Heart left ventricle (tissue), 16 donors: ENCODE measurements around the gene PKD1. TPM values are rescaled to one million over a fixed set of nuclear protein-coding genes. Genes with fewer than 3 reads are reported as not detected.

Source experiments
- ATAC-seq, 4 donors: fragments of 200-7000 bp; cut with Tn5 transposase; one replicate each; pipeline ENCODE4 v1.9.1; 2020 to 2022; ENCODE audit warnings: moderate library complexity in 4 of 4, mild to moderate bottlenecking in 3 of 4, moderate number of reproducible peaks in 1 of 4
- DNase-seq, 5 donors: peaks; one replicate each; pipeline ENCODE4 v3.0.0-alpha.2; 2020
- H3K27ac ChIP-seq, 12 donors: fragments of 200-600 bp; sonication (generic) in 4 of 12; one replicate each; pipeline versions ENCODE4 v1.5.0 to v1.8.0; 2016 to 2022; ENCODE audit warnings: mild to moderate bottlenecking in 2 of 12
- H3K27me3 ChIP-seq, 9 donors: fragments of 200-600 bp; sonication (generic) in 2 of 9; one replicate each; pipeline versions ENCODE4 v1.5.1 to v1.8.0; 2016 to 2022; ENCODE audit warnings: mild to moderate bottlenecking in 3 of 9
- H3K36me3 ChIP-seq, 9 donors: fragments of 200-600 bp; sonication (generic) in 2 of 9; one replicate each; pipeline versions ENCODE4 v1.5.0 to v1.8.0; 2018 to 2022; ENCODE audit warnings: mild to moderate bottlenecking in 2 of 9
- H3K4me1 ChIP-seq, 12 donors: fragments of 200-600 bp; sonication (generic) in 4 of 12; one replicate each; pipeline versions ENCODE4 v1.5.0 to v1.8.0; 2016 to 2022; ENCODE audit warnings: mild to moderate bottlenecking in 3 of 12
- H3K4me3 ChIP-seq, 12 donors: fragments of 200-600 bp; sonication (generic) in 4 of 12; one replicate each; pipeline versions ENCODE4 v1.5.0 to v1.8.0; 2017 to 2022; ENCODE audit warnings: mild to moderate bottlenecking in 9 of 12, moderate library complexity in 4 of 12
- H3K9me3 ChIP-seq, 12 donors: fragments of 200-600 bp; sonication (generic) in 4 of 12; one replicate each; pipeline versions ENCODE4 v1.5.0 to v1.8.0; 2016 to 2022; ENCODE audit warnings: mild to moderate bottlenecking in 1 of 12
- POLR2A ChIP-seq, 2 donors: fragments of 450-650 bp; IDR thresholded peaks; one replicate each; pipeline ENCODE4 v1.6.1; 2017; ENCODE audit warnings: antibody characterized with exemption in 2 of 2, mild to moderate bottlenecking in 2 of 2, moderate library complexity in 2 of 2
- WGBS, 4 donors: extraction: QIAGEN DNeasy Blood & Tissue Kit in 2 of 4; methylation state at CpG; one replicate each; pipeline versions ENCODE4 v1.1.5 to v1.1.7; 2013 to 2018; 5-methylcytosine and 5-hydroxymethylcytosine counted together
- intact Hi-C, 10 donors: fragments of 100-400 bp; cut with DNase I; formaldehyde crosslinking; loops; one replicate each; pipeline versions ENCODE4 v1.11.1 to v1.14.2; 2022
- polyA plus RNA-seq, 2 donors: library from polyadenylated mRNA; stranded (reverse); fragments of 200-250 nt; gene quantifications; one replicate each; pipeline ENCODE4 v1.2.3, GENCODE V29; 2013
- total RNA-seq, 9 donors: library from RNA; depleted of rRNA in 2 of 9; stranded (reverse); fragments of >200 nt in 2 of 9; fragmentation: NEBNext Ultra II Directional in 3 of 9; extraction: Animal tissue kit (Norgen Biotek cat#: 25700) in 3 of 9; gene quantifications; one replicate each; pipeline versions ENCODE4 v1.1.0 to v1.2.4, GENCODE V29; 2016 to 2023
- TF ChIP-seq, protein P1 (sequence below), 12 donors: fragments of 200-600 bp; sonication (generic) in 4 of 12; IDR thresholded peaks; one replicate each; pipeline versions ENCODE4 v1.5.0 to v1.8.0; 2018 to 2022; ENCODE audit warnings: antibody characterized with exemption in 12 of 12, mild to moderate bottlenecking in 5 of 12
- donor health status: ischemic (EF 13 %, LVEDD 7.1; RV severe dilation, severe dysfunction).
- donor health status: healthy with polysubstance abuse.
- donor health status: DM: no; HTN: yes; CAD: no.
- donor health status: DM: no; HTN: no; CAD: no.
- donor health status: ischemic (EF 25% LVEDD 6.9; RV normal size, moderate dysfunction).
- donor health status: ischemic (EF 25% LVEDD 5.7; RV mildly dilated, moderate dysfunction).
- donor health status: healthy.
- donor health status: DM: yes; HTN: yes; CAD: no.
- donor health status: ischemic (EF 35%, LVEDD 5.7; RV mildly dilated, moderate dysfunction).
- donor health status: nonischemic (EF 11% LVEDD 7.7; RV severe dilation, severe dysfunction).
- donor health status: DM: yes; HTN: yes; CAD: no.
- donor health status: PGD.
- donor health status: ischemic (EF 29% LVEDD 5.4; RV normal size, mild dysfunction).
- donor health status: nonischemic (EF 23%, LVEDD 6.1; RV moderate dilation, normal function).

Gene PKD1
- total and polyA plus RNA-seq, 11 donors, result 64.9 to 441 (median 105) TPM

DNA sequence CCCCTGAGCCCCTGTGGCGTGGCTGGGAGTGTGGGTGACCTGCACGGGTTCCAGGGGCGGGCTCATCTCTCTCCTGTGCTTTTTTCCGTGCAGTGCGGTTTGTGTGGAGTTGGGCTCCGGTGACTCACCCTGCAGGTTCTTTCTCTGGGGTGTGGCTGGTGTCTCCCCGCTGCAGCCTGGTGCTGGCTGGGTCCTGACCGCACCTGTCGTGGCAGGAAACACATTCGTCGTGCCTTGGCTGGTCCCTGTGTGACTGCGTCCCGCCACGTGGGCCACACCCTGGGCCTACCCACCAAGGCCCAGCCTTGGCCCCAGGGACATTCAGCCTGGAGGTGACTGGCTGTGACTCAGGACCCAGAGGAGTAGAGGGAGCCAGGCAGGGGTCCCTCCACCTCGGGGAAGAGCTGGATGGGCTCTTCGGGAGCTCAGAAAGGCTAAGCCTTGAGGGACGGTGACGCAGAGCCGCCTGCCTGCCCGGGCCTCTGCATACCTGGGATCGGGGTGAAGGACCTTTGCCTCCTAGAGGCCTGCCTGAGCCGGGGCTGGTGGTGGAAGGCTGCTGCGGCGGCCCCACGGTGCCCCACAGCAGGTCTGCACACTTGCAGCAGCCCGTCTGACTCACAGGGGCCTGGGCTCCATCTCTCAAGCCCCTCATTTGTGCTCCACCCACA, 27.6 kb upstream of the PKD1 start:
- intact Hi-C loops, result loop anchor here in 2 of 10 donors (5.0 to 10.0 kb wide), 2 partner anchors 39 to 261 kb away; partner anchors contain the start of gene CCNF (in 1 of the 2)

DNA sequence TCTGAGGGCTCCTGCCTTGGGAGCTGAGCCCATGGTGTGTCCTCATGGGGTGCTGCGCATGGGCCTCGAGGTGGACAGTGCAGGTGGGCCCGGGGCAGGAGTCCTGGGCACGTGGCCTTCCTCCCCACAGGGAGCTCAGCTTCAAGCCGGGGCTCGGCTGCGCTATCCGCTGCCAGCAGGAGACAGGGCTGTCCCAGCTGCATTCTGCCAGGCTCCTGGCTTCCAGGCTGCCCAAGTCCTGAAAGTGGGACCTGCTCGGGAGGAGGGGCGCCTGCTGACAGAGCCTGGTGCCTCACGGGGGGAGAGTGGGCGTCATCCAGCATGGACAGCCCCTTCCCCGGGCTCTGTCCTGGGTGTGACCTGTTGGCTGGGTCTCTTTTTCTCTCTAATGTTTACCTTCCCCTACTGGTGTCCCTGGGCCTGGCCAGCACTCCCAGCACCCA, 27.0 kb upstream of the PKD1 start:
- Histone ChIP-seq H3K27ac (no peak overlapping the region), H3K27me3 (no peaks in the 10 kb centered on the region), H3K4me1 (peaks cover 0 to 39% (median 15%) of the 10 kb centered on the region in 12 donors), H3K4me3 (no peak overlapping the region), H3K36me3 (peaks cover 0 to 20% (median 8%) of the 10 kb centered on the region in 9 donors), H3K9me3 (no peaks in the 10 kb centered on the region)
- ATAC-seq (no peak), DNase-seq (no peak)
- intact Hi-C loops, result loop anchor here in 2 of 10 donors (5.0 to 10.0 kb wide), 2 partner anchors 40 to 262 kb away; partner anchors contain the start of gene CCNF (in 1 of the 2)
- TF ChIP-seq, protein P1, sequence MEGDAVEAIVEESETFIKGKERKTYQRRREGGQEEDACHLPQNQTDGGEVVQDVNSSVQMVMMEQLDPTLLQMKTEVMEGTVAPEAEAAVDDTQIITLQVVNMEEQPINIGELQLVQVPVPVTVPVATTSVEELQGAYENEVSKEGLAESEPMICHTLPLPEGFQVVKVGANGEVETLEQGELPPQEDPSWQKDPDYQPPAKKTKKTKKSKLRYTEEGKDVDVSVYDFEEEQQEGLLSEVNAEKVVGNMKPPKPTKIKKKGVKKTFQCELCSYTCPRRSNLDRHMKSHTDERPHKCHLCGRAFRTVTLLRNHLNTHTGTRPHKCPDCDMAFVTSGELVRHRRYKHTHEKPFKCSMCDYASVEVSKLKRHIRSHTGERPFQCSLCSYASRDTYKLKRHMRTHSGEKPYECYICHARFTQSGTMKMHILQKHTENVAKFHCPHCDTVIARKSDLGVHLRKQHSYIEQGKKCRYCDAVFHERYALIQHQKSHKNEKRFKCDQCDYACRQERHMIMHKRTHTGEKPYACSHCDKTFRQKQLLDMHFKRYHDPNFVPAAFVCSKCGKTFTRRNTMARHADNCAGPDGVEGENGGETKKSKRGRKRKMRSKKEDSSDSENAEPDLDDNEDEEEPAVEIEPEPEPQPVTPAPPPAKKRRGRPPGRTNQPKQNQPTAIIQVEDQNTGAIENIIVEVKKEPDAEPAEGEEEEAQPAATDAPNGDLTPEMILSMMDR (IDR thresholded peaks at IDR 0.05), result no peak
- WGBS, 4 donors, result 83 to 93% (median 91%) methylated on average over 6 to 13 of the region's 13 CpGs

More for the DNA sequence above, 27.6 kb upstream of the PKD1 start:
- no peaks in the 10 kb centered on the region for H3K27me3 ChIP-seq
- DNase-seq (no peak), ATAC-seq (no peak)
- H3K4me1 ChIP-seq, result peaks cover 0 to 32% (median 11%) of the 10 kb centered on the region in 12 donors
- 93 to 100% (median 96%) methylated on average over 11 to 26 of the region's 26 CpGs for WGBS, 4 donors
- H3K9me3 ChIP-seq, result no peaks in the 10 kb centered on the region
- H3K4me3 ChIP-seq, result no peak overlapping the region
- no peak for TF ChIP-seq POLR2A (IDR thresholded peaks at IDR 0.05)
- TF ChIP-seq, protein P1 (IDR thresholded peaks at IDR 0.05), result no peak
- H3K27ac ChIP-seq, result no peak overlapping the region
- H3K36me3 ChIP-seq, result peaks cover 0 to 26% (median 12%) of the 10 kb centered on the region in 9 donors

DNA sequence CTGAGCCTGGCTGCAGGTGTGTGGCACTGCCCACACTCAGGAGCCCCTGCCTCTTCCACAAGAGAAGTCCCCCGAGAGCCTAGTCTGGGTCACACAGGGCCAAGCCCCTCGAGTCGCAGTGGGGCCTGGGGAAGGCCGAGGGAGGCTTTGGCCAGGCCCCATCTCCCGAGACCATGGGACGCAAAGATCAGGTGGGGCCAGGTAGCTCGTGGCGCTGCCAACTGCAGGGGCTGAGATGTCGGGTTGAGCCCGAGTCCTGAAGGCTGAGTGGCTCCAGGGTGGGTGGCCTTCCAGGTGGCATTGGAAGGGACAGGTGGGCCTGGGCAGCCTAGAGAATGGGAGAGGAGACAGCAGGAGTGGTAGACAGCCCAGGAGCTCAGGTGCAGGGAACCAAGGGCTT, 26.2 kb upstream of the PKD1 start:
- no peak for DNase-seq
- H3K27me3 ChIP-seq, result no peaks in the 10 kb centered on the region
- H3K4me1 ChIP-seq, result peaks cover 4 to 47% (median 22%) of the 10 kb centered on the region in 12 donors
- no peaks in the 10 kb centered on the region for H3K9me3 ChIP-seq
- peaks cover 0 to 13% (median 6%) of the 10 kb centered on the region in 9 donors for H3K36me3 ChIP-seq
- intact Hi-C loops, result loop anchor here in 2 of 10 donors (5.0 to 10.0 kb wide), 2 partner anchors 40 to 263 kb away; partner anchors contain the start of gene CCNF (in 1 of the 2)
- H3K4me3 ChIP-seq, result no peak overlapping the region
- H3K27ac ChIP-seq, result peak overlapping the region in 5 of 12 donors; percentile 5 to 90 (median 27)
- ATAC-seq, result no peak
- TF ChIP-seq, protein P1 (IDR thresholded peaks at IDR 0.05), result no peak
- TF ChIP-seq POLR2A (IDR thresholded peaks at IDR 0.05), result no peak
- WGBS, 4 donors, result 93 to 95% (median 95%) methylated on average over 5 to 10 of the region's 10 CpGs

DNA sequence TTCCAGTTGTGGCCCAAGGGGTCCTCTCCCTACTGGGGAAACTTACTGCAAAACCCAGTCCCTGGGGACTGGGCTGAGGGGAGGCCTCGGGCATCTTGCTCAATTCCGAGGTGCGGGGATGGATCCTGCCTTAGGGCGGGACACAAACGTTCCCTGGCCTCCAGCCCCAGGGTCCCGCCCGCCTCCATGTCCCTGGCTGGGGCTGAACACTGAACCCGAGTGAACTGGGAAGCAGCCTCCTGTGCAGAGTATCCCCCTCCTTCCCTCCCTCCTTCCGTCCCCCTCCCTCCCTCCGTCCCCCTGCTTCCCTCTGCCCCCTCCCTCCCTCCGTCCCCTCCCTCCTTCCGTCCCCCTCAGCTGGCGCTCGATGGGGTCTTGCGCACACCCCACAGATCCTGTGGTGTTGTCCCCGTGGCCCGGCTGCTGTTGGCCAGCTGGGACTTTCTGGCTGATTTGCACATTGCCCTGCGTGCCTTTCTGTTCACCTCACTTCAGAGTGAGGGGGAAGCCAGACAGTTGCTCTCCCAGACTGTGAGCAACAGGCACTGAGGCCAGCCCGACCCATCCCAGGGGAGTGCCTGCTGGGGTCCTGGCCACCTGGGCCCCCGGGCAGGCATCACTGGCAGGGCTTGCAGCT, 25.3 kb upstream of the PKD1 start:
- Histone ChIP-seq H3K4me3 (peak overlapping the region in 2 of 12 donors; percentile 19 to 28), H3K4me1 (peaks cover 10 to 55% (median 31%) of the 10 kb centered on the region in 12 donors), H3K36me3 (peaks cover 0 to 5% (median under 1%) of the 10 kb centered on the region in 9 donors), H3K9me3 (no peaks in the 10 kb centered on the region), H3K27ac (peak overlapping the region in 10 of 12 donors; percentile 27 to 90 (median 46)), H3K27me3 (no peaks in the 10 kb centered on the region)
- 65 to 70% (median 68%) methylated on average over 17 to 20 of the region's 20 CpGs for WGBS, 4 donors
- ATAC-seq (peak; percentile 8 to 66 (median 34)), DNase-seq (peak in 3 of 5 donors; percentile 50 to 82 (median 73))
- TF ChIP-seq, protein P1 (IDR thresholded peaks at IDR 0.05), result no peak
- no peak for TF ChIP-seq POLR2A (IDR thresholded peaks at IDR 0.05)
- intact Hi-C loops, result loop anchor here in 2 of 10 donors (5.0 to 10.0 kb wide), 2 partner anchors 41 to 264 kb away; partner anchors contain the start of gene CCNF (in 1 of the 2)
